DOHH2 (cell line): ENCODE data around the gene TMEM187.

Source experiments
- CTCF ChIP-seq: fragments of 200-600 bp; sonication (generic); IDR thresholded peaks from one replicate; pipeline ENCODE4 v1.5.1; 2014; ENCODE audit warnings: antibody characterized with exemption, mild to moderate bottlenecking, low read depth, low read length; ENCODE audit not compliant: poor library complexity, severe bottlenecking
- EZH2phosphoT487 ChIP-seq: fragments of 200-600 bp; sonication (generic); IDR thresholded peaks from 2 replicates; pipeline ENCODE4 v1.6.1; 2017; ENCODE audit warnings: borderline replicate concordance, mild to moderate bottlenecking, antibody characterized with exemption, low read length, moderate library complexity, mixed read lengths

- no peak for TF ChIP-seq CTCF
- TF ChIP-seq EZH2phosphoT487: no peak
Measured at GRCh38 chrX:154006947-154007346, 34.4 kb downstream of the TMEM187 start.
